Activated T-cell treated with anti-CD3 and anti-CD28 coated beads for 4 hours (primary cell): Measurements from ENCODE around the gene LNX1.
"Not testable (repeated sequence)": the region's sequence is repeated elsewhere in the genome, so short reads cannot be mapped to it uniquely, and the experiment has no call there.

ENCODE experiments used
- DNase-seq: peaks from one replicate; pipeline ENCODE4 v3.0.0-alpha.2; 2020

LNX1 gene

DNA sequence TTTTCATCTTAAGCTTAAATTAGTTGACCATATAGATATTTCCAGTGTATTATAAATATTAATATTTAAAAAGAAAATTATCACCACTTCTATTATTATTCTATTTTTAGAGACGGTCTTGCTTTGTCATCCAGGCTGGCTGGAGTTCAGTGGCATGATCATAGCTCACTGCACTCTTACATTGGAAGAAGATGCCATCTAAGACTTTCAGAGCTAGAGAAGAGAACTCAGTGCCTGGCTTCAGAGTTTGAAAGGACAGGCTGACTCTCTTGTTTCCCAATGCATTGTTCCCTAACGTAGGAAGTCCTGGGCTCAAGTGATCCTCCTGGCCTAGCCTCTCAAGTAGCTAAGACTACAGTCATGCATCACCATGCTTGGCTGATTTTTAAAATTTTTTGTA lies 137.9 kb downstream of the LNX1 start:
- DNase-seq = no peak

DNA sequence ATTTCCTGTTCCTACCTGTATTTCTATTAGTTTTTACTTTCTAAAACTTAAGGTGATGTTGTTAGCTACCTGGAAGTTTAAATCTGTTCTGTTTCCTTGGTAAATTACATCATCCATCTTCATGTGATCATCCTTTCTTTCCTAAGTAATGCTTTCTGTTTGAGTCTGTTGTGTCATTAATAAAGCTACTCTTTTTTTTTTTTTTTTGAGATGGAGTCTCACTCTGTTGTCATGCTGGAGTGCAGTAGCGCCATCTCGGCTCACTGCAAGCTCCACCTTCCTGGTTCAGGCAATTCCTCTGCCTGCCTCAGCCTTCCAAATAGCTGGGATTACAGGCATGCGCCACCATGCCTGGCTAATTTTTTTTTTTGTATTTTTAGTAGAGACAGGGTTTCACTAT lies 140.5 kb downstream of the LNX1 start:
- no peak for DNase-seq

DNA sequence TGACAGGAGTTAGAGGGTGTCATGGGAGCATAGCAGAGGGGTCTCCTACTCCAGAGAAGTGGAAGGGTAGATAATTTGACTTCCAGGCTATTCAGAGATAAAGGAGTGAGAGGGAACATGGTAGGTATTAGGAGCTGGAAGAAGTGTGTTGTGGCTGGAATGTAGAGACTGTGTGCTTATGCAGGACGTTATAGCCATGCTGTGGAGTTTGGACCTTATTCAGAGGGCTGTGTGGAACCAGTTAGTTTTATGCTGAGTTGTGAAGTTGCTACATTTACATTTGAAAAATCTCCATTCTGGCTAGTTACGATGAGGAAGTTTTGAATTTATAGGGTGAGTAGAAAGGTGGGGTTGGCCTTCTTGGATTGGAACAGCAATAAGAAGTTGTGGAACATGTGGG lies 146.3 kb downstream of the LNX1 start:
- DNase-seq = no peak

DNA sequence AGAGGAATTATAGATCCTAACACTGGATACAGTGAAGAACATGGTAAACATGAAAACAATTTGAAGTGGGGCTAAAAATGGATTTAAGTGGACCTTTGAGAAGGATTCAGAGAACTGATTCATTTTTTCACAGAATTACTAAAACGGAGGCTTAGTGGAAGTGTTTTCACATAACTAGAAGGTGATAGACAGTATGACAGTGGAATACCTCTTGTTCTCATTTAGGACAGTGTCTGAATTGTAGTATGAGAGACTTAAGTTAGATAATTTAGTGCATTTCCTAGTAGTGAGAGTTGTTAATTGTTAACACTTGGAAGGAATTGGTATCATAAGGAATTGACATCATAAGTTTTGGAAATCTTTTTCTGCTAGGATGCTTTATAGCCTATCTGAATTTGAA lies 149.7 kb downstream of the LNX1 start:
- DNase-seq = no peak

DNA sequence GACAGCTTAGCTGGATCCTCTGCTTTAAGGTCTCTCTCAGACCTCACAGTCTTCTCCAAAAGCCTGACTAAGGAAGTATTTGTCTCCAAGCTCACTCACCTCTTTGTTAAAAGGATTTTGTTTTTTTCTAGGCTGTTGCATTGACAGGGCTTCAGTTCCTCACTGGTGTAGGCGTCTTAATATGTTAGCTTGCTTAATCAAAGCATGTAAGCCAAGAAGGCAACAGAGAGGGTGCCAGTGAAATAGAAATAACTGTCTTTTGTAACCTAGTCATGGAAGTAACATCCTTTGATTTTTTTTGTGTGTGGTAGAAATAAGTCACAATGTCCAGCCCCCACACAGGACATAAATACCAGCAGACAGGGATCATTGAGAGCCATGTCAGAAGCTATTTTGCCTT lies 155.0 kb downstream of the LNX1 start:
- no peak for DNase-seq

DNA sequence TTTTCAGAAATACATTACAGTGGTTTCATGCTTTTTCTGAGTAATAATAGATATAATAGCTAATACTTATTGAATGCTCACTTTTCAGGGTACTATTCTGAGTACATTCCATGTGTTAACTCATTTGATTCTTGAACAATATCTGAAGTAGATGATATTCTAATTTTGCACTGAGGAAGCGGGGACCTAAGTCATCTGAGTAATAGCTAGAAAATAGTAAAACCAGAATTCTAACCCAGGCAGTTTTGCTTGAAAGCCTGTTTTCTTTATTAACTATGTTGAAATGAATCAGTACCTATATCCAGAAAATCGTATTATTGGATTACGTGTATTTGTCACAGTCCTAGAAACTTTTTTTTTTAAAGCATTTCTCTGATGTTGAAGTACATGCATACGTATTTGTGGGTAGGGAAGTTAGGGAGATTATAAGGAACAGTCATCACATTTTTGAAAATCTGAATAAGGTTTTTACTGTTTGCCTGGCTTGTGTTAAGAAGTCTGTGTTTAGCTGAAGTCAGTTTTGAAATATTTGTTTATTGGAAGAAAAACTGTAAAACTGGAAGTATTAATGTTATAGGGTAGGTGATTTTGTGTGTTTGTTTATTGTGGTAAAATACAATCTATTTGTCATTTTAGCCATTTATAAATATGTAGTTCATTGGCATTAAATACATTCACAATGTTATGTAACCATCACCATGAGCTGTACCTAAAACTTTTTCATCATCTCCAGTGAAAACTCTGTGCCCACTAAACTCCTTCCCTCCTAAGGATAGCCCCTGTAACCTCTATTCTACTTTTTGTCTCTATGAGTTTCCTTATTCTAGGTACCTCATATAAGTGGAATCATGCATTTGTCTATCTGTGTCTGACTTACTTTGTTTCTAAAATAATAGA lies 158.5 kb downstream of the LNX1 start:
- no peak for DNase-seq

DNA sequence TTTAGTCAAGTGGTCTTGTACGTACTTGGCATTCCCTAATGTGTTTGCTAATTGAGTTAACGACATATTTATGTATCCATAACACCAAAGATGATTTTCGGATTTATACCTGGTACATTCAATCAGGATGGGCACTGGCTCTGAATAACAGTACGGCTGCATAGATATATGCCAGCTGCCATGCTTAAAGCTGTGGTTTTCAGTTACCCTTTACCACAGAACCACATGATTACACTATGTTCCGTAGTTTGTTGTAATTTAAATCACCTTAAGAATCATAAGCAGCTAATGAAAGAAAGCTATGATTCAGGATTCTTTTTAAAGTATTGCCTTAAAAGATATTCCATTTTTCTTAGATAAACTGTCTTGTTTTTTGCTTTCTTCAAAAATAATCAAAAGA lies 160.2 kb downstream of the LNX1 start:
- DNase-seq = no peak

DNA sequence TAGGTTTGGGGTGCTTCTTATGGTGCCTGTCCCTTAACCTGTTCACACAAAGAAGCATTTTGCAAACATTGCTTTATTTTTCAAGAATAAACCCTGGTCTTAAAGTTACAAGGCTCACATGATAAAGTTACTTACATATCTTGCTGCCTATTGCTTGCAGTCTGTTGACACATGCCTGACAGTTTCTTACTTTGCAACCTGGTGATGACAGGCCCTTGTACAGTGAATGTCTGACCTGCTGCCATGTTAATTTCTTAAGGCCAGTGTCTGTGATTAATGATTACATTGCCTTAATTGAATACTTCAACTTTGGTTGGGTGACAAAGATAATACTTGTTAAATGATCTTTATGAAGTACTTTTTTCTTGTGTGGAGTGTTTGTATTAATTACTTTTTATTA lies 163.9 kb downstream of the LNX1 start:
- no peak for DNase-seq

DNA sequence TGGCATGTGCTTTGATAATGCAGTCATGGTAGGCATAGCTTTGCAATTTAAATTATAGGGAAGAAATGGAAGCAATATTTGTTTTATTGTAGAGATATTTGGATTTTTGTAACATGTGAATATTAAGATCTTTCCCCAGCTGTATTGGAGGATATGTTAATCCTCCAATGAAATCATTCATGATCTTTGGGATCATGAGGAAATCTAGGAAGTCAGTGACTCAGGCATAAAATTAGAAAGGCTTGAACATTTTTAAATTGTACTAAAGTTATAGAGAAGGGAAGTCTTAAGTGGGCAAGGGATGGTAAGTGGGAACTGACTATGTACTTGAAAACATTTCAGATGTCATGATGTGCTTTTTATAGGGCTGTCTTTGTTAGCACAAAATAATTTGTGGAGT lies 167.0 kb downstream of the LNX1 start:
- DNase-seq = no peak

DNA sequence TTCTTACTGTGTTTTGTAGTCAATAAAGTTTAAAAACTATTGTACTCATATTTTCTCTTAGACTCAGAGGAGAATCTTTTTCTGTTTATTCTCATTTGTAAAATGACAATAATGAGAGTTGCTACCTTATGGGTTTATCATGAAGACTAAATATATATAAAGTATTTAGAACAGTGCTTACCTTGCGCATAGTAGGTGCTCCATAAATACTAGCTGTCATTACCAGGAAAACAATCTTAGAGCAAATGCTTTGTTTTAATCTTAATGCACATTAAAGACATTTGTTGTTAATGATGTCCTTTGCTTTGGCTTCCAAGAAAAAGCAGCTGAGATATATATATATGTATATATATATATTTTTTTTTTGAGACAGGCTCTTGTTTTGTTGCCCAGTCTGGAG lies 168.9 kb downstream of the LNX1 start:
- DNase-seq = no peak

DNA sequence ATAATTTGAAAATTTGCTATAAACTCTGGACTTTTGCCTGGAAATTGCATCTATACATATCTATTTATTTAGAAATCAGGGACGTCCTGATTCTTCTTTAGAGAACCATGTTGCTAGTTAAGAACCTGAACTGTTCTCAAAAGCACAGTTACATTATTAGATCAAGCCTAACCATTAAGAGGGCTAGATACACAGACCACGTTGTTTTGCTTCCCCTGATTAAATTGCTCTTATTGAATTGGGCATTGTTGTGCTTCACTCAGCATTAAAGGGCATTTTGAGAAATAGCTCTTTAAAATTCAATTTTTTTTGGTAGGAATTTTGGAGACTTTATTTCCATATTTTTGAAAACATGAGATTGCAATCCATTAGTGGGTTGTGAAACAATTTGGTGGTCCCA lies 169.5 kb downstream of the LNX1 start:
- no peak for DNase-seq

DNA sequence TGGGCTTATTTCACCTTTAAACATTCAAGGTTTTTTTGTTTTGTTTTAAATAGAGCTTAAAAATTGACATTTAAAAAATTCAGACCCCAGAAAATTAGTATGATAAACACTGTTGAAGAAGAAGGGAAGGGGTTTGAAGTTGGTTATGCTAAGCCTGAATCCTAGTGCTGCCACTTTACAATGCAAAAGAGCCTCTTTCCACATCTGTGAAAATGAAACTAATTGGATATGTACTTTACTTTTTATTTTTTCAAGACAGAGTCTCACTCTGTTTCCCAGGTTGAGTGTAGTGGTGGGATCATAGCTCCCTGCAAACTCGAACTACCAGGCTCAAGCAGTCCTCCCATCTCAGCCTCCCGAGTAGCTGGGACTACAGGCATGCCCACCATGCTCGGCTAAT lies 172.1 kb downstream of the LNX1 start:
- DNase-seq = no peak

DNA sequence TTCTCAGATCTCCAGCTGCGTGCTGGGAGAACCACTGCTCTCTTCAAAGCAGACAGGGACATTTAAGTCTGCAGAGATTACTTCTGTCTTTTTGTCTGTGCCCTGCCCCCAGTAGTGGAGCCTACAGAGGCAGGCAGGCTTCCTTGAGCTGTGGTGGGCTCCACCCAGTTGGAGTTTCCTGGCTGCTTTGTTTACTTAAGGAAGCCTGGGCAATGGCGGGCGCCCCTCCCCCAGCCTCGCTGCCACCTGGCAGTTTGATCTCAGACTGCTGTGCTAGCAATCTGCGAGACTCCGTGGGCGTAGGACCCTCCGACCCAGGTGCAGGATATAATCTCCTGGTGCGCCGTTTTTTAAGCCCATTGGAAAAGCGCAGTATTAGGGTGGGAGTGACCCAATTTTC lies 181.8 kb downstream of the LNX1 start:
- DNase-seq = not testable (repeated sequence)
